H1 (cell line): ENCODE measurements around the gene PCDHA11. TPM values are rescaled to one million over a fixed set of nuclear protein-coding genes. Genes with fewer than 3 reads are reported as not detected.

ENCODE experiments used
- CTCF ChIA-PET: fragments of 300-600 bp; sonication (Branson Sonifier 250); formaldehyde crosslinking; loops from one replicate; lab custom pipeline; 2021; ENCODE audit not compliant: partially characterized antibody; lab: Charles Lee
- POLR2A ChIA-PET: fragments of 300-600 bp; sonication (Branson Sonifier 250); formaldehyde crosslinking; loops from one replicate; lab custom pipeline; 2021; ENCODE audit warnings: inconsistent platforms; ENCODE audit not compliant: partially characterized antibody; lab: Charles Lee
- DNase-seq, 2 experiments: peaks; one replicate each; pipeline versions ENCODE4 v3.0.0 to v3.0.0-alpha.2; 2010 to 2022; ENCODE audit warnings: low spot score in 2 of 2, low read depth in 1 of 2, mixed read lengths in 1 of 2
- FAIRE-seq: peaks from 2 replicates; lab custom pipeline; 2011; peaks lifted over from hg19 to GRCh38; lab: Jason Lieb, UNC
- H2AFZ ChIP-seq: 2 replicates; pipeline ENCODE4 v1.8.1; 2012; ENCODE audit warnings: low read length, inconsistent platforms
- H2AK5ac ChIP-seq: 2 replicates; pipeline ENCODE4 v1.6.1; 2013; ENCODE audit warnings: low read depth, low read length
- H2BK120ac ChIP-seq: replicated peaks from 2 replicates; pipeline ENCODE3; 2013; ENCODE audit warnings: low read depth, low read length, inconsistent platforms
- H2BK12ac ChIP-seq: 2 replicates; pipeline ENCODE4 v1.6.1; 2013; ENCODE audit warnings: low read depth, low read length
- H2BK15ac ChIP-seq: 2 replicates; pipeline ENCODE4 v1.6.1; 2013; ENCODE audit warnings: low read length
- H2BK20ac ChIP-seq: 2 replicates; pipeline ENCODE4 v1.6.1; 2013; ENCODE audit warnings: low read length
- H2BK5ac ChIP-seq: 2 replicates; pipeline ENCODE4 v1.6.1; 2013; ENCODE audit warnings: low read depth, low read length
- H3K14ac ChIP-seq: 2 replicates; pipeline ENCODE4 v1.6.1; 2013; ENCODE audit warnings: inconsistent platforms; ENCODE audit not compliant: insufficient read length
- H3K18ac ChIP-seq: 2 replicates; pipeline ENCODE4 v1.6.1; 2013; ENCODE audit warnings: low read length; ENCODE audit errors: extremely low read depth
- H3K23ac ChIP-seq: 2 replicates; pipeline ENCODE4 v1.6.1; 2013; ENCODE audit warnings: inconsistent platforms; ENCODE audit not compliant: insufficient read length
- H3K23me2 ChIP-seq: 2 replicates; pipeline ENCODE4 v1.6.1; 2013; ENCODE audit warnings: low read depth, low read length
- H3K27ac ChIP-seq: 2 replicates; pipeline ENCODE4 v1.6.1; 2011; ENCODE audit warnings: low read depth, low read length, inconsistent platforms
- H3K27me3 ChIP-seq, 4 experiments: replicated peaks in 1 of 4; 1 replicate in 1 of 4; 2 replicates in 3 of 4; pipeline versions ENCODE4 v1.6.1 to v1.8.1; 2011 to 2013; ENCODE audit warnings: low read length in 3 of 4, mild to moderate bottlenecking in 3 of 4, inconsistent platforms in 2 of 4, mixed read lengths in 2 of 4, moderate library complexity in 1 of 4; ENCODE audit not compliant: control insufficient read depth in 3 of 4, insufficient read depth in 3 of 4; ENCODE audit errors: extremely low read depth in 1 of 4
- H3K36me3 ChIP-seq, 4 experiments: 2 replicates each; pipeline versions ENCODE4 v1.6.1 to v1.8.1; 2011 to 2013; ENCODE audit warnings: mild to moderate bottlenecking in 4 of 4, low read length in 3 of 4, moderate library complexity in 2 of 4, control low read depth in 1 of 4, inconsistent platforms in 1 of 4; ENCODE audit not compliant: insufficient read depth in 4 of 4, control insufficient read depth in 2 of 4
- H3K4ac ChIP-seq: replicated peaks from 2 replicates; pipeline ENCODE3; 2013; ENCODE audit warnings: low read length, low read depth, mixed read lengths, inconsistent platforms; ENCODE audit not compliant: insufficient read length
- H3K4me1 ChIP-seq, 4 experiments: replicated peaks in 1 of 4; 1 replicate in 1 of 4; 2 replicates in 3 of 4; pipeline versions ENCODE4 v1.6.1 to v1.8.1; 2011 to 2013; ENCODE audit warnings: low read length in 3 of 4, inconsistent platforms in 2 of 4, mixed read lengths in 1 of 4; ENCODE audit not compliant: insufficient read depth in 4 of 4, control insufficient read depth in 3 of 4
- H3K4me2 ChIP-seq, 2 experiments: 2 replicates each; pipeline versions ENCODE4 v1.6.1 to v1.8.1; 2011 to 2013; ENCODE audit warnings: low read depth in 2 of 2, low read length in 2 of 2, control low read depth in 1 of 2, inconsistent platforms in 1 of 2, mild to moderate bottlenecking in 1 of 2; ENCODE audit not compliant: insufficient read depth in 1 of 2
- H3K4me3 ChIP-seq, 4 experiments: fragments of 200-600, 300-600 bp in 1 of 4; sonication (generic), shearing (Covaris generic), sonication (Bioruptor Twin) in 1 of 4; 2 replicates each; pipeline versions ENCODE4 v1.5.1 to v1.8.1; 2011 to 2016; ENCODE audit warnings: low read length in 4 of 4, low read depth in 3 of 4, control low read depth in 2 of 4, inconsistent platforms in 2 of 4, mild to moderate bottlenecking in 2 of 4, mixed read lengths in 1 of 4, moderate library complexity in 1 of 4; ENCODE audit not compliant: insufficient read depth in 2 of 4; ENCODE audit errors: extremely low read depth in 1 of 4
- H3K56ac ChIP-seq: replicated peaks from 2 replicates; pipeline ENCODE3; 2013; ENCODE audit warnings: low read depth, mild to moderate bottlenecking, mixed read lengths, low read length, inconsistent platforms; ENCODE audit not compliant: insufficient read length
- H3K79me1 ChIP-seq: 2 replicates; pipeline ENCODE4 v1.6.1; 2013; ENCODE audit warnings: low read depth, low read length, control low read depth
- H3K79me2 ChIP-seq, 2 experiments: 2 replicates each; pipeline versions ENCODE4 v1.6.1 to v1.8.1; 2012 to 2013; ENCODE audit warnings: low read length in 2 of 2, mild to moderate bottlenecking in 2 of 2, inconsistent platforms in 1 of 2; ENCODE audit not compliant: insufficient read depth in 2 of 2, control insufficient read depth in 1 of 2
- H3K9ac ChIP-seq, 4 experiments: replicated peaks in 1 of 4; 1 replicate in 1 of 4; 2 replicates in 3 of 4; pipeline versions ENCODE4 v1.6.1 to v1.8.1; 2011 to 2013; ENCODE audit warnings: low read depth in 3 of 4, low read length in 3 of 4, control low read depth in 2 of 4, mild to moderate bottlenecking in 2 of 4, moderate library complexity in 2 of 4, inconsistent platforms in 1 of 4; ENCODE audit errors: extremely low read depth in 1 of 4
- H3K9me3 ChIP-seq, 2 experiments: 2 replicates each; pipeline versions ENCODE4 v1.6.1 to v1.8.1; 2012 to 2013; ENCODE audit warnings: mild to moderate bottlenecking in 2 of 2, moderate library complexity in 2 of 2, control low read depth in 1 of 2, inconsistent platforms in 1 of 2, low read depth in 1 of 2, low read length in 1 of 2, mixed read lengths in 1 of 2; ENCODE audit not compliant: insufficient read depth in 2 of 2
- H4K20me1 ChIP-seq, 2 experiments: replicated peaks in 1 of 2; 2 replicates each; pipeline versions ENCODE3 to v1.8.1; 2011 to 2013; ENCODE audit warnings: inconsistent platforms in 2 of 2, low read length in 2 of 2, mild to moderate bottlenecking in 1 of 2; ENCODE audit not compliant: insufficient read depth in 2 of 2, control insufficient read depth in 1 of 2
- H4K5ac ChIP-seq: 2 replicates; pipeline ENCODE4 v1.6.1; 2013; ENCODE audit warnings: low read length, low read depth, mixed read lengths, inconsistent platforms; ENCODE audit not compliant: insufficient read length
- H4K8ac ChIP-seq: 2 replicates; pipeline ENCODE4 v1.8.0; 2013; ENCODE audit warnings: mild to moderate bottlenecking, moderate library complexity, low read length, inconsistent platforms; ENCODE audit not compliant: insufficient read depth; ENCODE audit errors: extremely low read depth
- H4K91ac ChIP-seq: replicated peaks from 2 replicates; pipeline ENCODE3; 2013; ENCODE audit warnings: low read length, mixed read lengths, inconsistent platforms; ENCODE audit not compliant: insufficient read length
- ATF2 ChIP-seq: IDR thresholded peaks from 2 replicates; pipeline ENCODE4 v1.6.1; 2012; ENCODE audit warnings: low read length, inconsistent platforms
- GABPA ChIP-seq: IDR thresholded peaks from 2 replicates; pipeline ENCODE4 v1.6.1; 2011; ENCODE audit warnings: mild to moderate bottlenecking, low read length, moderate library complexity, borderline replicate concordance; ENCODE audit not compliant: insufficient read depth
- HDAC6 ChIP-seq: IDR thresholded peaks from one replicate; pipeline ENCODE4 v1.7.1; 2012; ENCODE audit warnings: low read depth, mild to moderate bottlenecking, inconsistent platforms, low read length, moderate library complexity
- KDM1A ChIP-seq: fragments of 200-600, 300-600 bp; sonication (generic); IDR thresholded peaks from 2 replicates; pipeline ENCODE4 v1.7.1; 2016; ENCODE audit warnings: mild to moderate bottlenecking, low read length, borderline replicate concordance
- NRF1 ChIP-seq: IDR thresholded peaks from 2 replicates; pipeline ENCODE4 v1.6.1; 2011; ENCODE audit warnings: mild to moderate bottlenecking, low read depth, low read length, improper control_type of control experiment
- WGBS, 2 experiments: shearing (Covaris generic) in 1 of 2; methylation state at CpG; one replicate each; pipeline versions ENCODE4 v1.1.6 to v1.1.7; 2013 to 2015; ENCODE audit warnings: low lambda C conversion rate in 2 of 2, mixed read lengths in 2 of 2, inconsistent platforms in 1 of 2, low coverage in 1 of 2, missing lambda C conversion rate in 1 of 2; ENCODE audit not compliant: insufficient replicate concordance in 2 of 2, insufficient coverage in 1 of 2, insufficient read length in 1 of 2; ENCODE audit errors: extremely low coverage in 1 of 2, missing lambda C conversion rate in 1 of 2; 5-methylcytosine and 5-hydroxymethylcytosine counted together
- polyA plus RNA-seq, 7 experiments: library from polyadenylated mRNA; depleted of rRNA in 3 of 7; stranded (reverse) in 5 of 7; unstranded in 2 of 7; fragments of >200 nt in 5 of 7; fragments of 200-250 nt in 2 of 7; gene quantifications; 1 replicate in 5 of 7; 2 replicates in 1 of 7; 4 replicates in 1 of 7; pipeline versions ENCODE4 v1.2.1 to v1.2.3, GENCODE V29; 2011 to 2013; ENCODE audit warnings: missing spikeins in 2 of 7, mixed read lengths in 2 of 7
- total RNA-seq: library from RNA; stranded (reverse); fragmentation: NEBNext Ultra II Directional; extraction: Animal tissue kit (Norgen Biotek cat#: 25700); gene quantifications from 2 replicates; pipeline ENCODE4 v1.2.1, GENCODE V29; 2021

Gene PCDHA11
- total and polyA plus RNA-seq, 2 of the 8 experiments (the other 6 are each of a cell fraction or from before 2014, with no cell fraction given): 4.7 to 6.6 TPM

GRCh38 chr5:140822281-140822629 lies 46.5 kb upstream of the PCDHA11 start:
- H2BK5ac ChIP-seq: no peak overlapping the region
- no peak overlapping the region for H2BK120ac ChIP-seq
- H3K4me1 ChIP-seq: no peaks in the 10 kb centered on the region
- no peak overlapping the region for H2BK15ac ChIP-seq
- H3K79me2 ChIP-seq: no peaks in the 10 kb centered on the region
- no peak overlapping the region for H2BK12ac ChIP-seq
- H3K56ac ChIP-seq: no peak overlapping the region
- FAIRE-seq: no peak
- H2BK20ac ChIP-seq: no peak overlapping the region
- POLR2A ChIA-PET: no interaction called here
- CTCF ChIA-PET: interaction anchor here (0.7 to 5.5 kb wide), 6 partner anchors 8 to 47 kb away, joined by 3 to 49 read pairs (median 5); partner anchors contain the start of genes PCDHA11 and PCDHA4
- no peak overlapping the region for H3K14ac ChIP-seq
- no peak overlapping the region for H4K8ac ChIP-seq
- H4K91ac ChIP-seq: no peak overlapping the region
- peaks cover 0 to 7% of the 10 kb centered on the region in 2 experiments; a peak in 1 of 4 replicates for H3K9me3 ChIP-seq
- no peak overlapping the region for H3K23ac ChIP-seq
- no peak overlapping the region for H3K4me3 ChIP-seq
- no peaks in the 10 kb centered on the region for H3K79me1 ChIP-seq
- H3K36me3 ChIP-seq: peaks cover 0 to 3% (median 0%) of the 10 kb centered on the region in 4 experiments; a peak in 1 of 8 replicates
- H3K4me2 ChIP-seq: no peak overlapping the region
- H2AFZ ChIP-seq: no peak overlapping the region
- H3K4ac ChIP-seq: no peak overlapping the region
- H2AK5ac ChIP-seq: no peak overlapping the region
- 88% methylated on average over 6 of the region's 6 CpGs; no CpG with 5 or more reads in 1 of the 2 experiments for WGBS, 2 experiments
- no peak overlapping the region for H3K18ac ChIP-seq
- no peak overlapping the region for H4K5ac ChIP-seq
- H4K20me1 ChIP-seq: peaks cover 0 to 3% of the 10 kb centered on the region in 2 experiments
- DNase-seq: no peak
- H3K9ac ChIP-seq: no peak overlapping the region
- no peaks in the 10 kb centered on the region for H3K23me2 ChIP-seq
- no peaks in the 10 kb centered on the region for H3K27me3 ChIP-seq
- no peak overlapping the region for H3K27ac ChIP-seq
- no peak for TF ChIP-seq HDAC6
- no peak for TF ChIP-seq KDM1A
- TF ChIP-seq ATF2: no peak
- no peak for TF ChIP-seq NRF1
- TF ChIP-seq GABPA: no peak
